ENCODE measurements around the gene SUPT3H.
"Not testable (repeated sequence)": the region's sequence is repeated elsewhere in the genome, so short reads cannot be mapped to it uniquely, and the experiment has no call there.

The SUPT3H gene

GRCh38 chr6:44868910-44869309 is 508.8 kb downstream of the SUPT3H start:
- TF ChIP-seq CTCF (IDR thresholded peaks at IDR 0.05; ENCODE audit: low read depth, low read length) = no peak
- no peak overlapping the region for H3K4me3 ChIP-seq (ENCODE audit: low read depth, low read length)

- H3K4me3 ChIP-seq (ENCODE audit: low read depth, low read length) = no peak overlapping the region
- no peak for TF ChIP-seq CTCF (IDR thresholded peaks at IDR 0.05; ENCODE audit: low read depth, low read length)
Observed at GRCh38 chr6:44868335-44868668, 509.4 kb downstream of the SUPT3H start.

- no peak for TF ChIP-seq CTCF (IDR thresholded peaks at IDR 0.05; ENCODE audit: low read depth, low read length)
- no peak overlapping the region for H3K4me3 ChIP-seq (ENCODE audit: low read depth, low read length)
Observed at GRCh38 chr6:44867571-44868334, 510.0 kb downstream of the SUPT3H start.

GRCh38 chr6:44865184-44865583 is 512.5 kb downstream of the SUPT3H start:
- H3K4me3 ChIP-seq (ENCODE audit: low read depth, low read length) = not testable (repeated sequence)

GRCh38 chr6:44859901-44860410 is 517.8 kb downstream of the SUPT3H start:
- H3K4me3 ChIP-seq (ENCODE audit: low read depth, low read length) = no peak overlapping the region
- TF ChIP-seq CTCF (IDR thresholded peaks at IDR 0.05; ENCODE audit: low read depth, low read length) = no peak

- TF ChIP-seq CTCF (IDR thresholded peaks at IDR 0.05; ENCODE audit: low read depth, low read length) = no peak
- H3K4me3 ChIP-seq (ENCODE audit: low read depth, low read length) = no peak overlapping the region
Observed at GRCh38 chr6:44858998-44859397, 518.7 kb downstream of the SUPT3H start.

GRCh38 chr6:44856479-44856878 is 521.3 kb downstream of the SUPT3H start:
- TF ChIP-seq CTCF (IDR thresholded peaks at IDR 0.05; ENCODE audit: low read depth, low read length) = no peak

More at GRCh38 chr6:44856479-44856878, 521.3 kb downstream of the SUPT3H start:
- H3K4me3 ChIP-seq (ENCODE audit: low read depth, low read length) = no peak overlapping the region

Data from WI38 (cell line).